ENCODE data around the gene DNAJB9. TPM values are rescaled to one million over a fixed set of nuclear protein-coding genes. Genes with fewer than 3 reads are reported as not detected.

The DNAJB9 gene
- total and polyA plus RNA-seq, 2 donors (not counting 1 experiment from before 2014, with no cell fraction given) = 8.3 to 52.4 TPM

- Histone ChIP-seq H4K20me1 (ENCODE audit: control insufficient read depth, extremely low read depth, insufficient read depth, low read length) (no peaks in the 10 kb centered on the region), H3K27me3 (ENCODE audit: control insufficient read depth, insufficient read depth, low read length) (no peaks in the 10 kb centered on the region), H3K36me3 (ENCODE audit: control insufficient read depth, insufficient read depth, low read length) (no peaks in the 10 kb centered on the region)
These were observed 14.5 kb downstream of the DNAJB9 start for GRCh38 chr7:108584211-108584610.

GRCh38 chr7:108585843-108586242, 16.2 kb downstream of the DNAJB9 start:
- Histone ChIP-seq H3K4me1 (ENCODE audit: control insufficient read depth, extremely low read depth, insufficient read depth, low read length) (no peaks in the 10 kb centered on the region), H2AFZ (ENCODE audit: low read length) (no peak overlapping the region), H4K20me1 (ENCODE audit: control insufficient read depth, extremely low read depth, insufficient read depth, low read length) (no peaks in the 10 kb centered on the region), H3K4me3 (replicated peaks in 1 of 4; ENCODE audit: control extremely low read depth in 1 of 4, insufficient read depth in 1 of 4, low read depth in 3 of 4, low read length in 4 of 4) (no peak overlapping the region), H3K9me3 (ENCODE audit: control insufficient read depth, insufficient read depth, low read depth, low read length) (no peaks in the 10 kb centered on the region), H3K27me3 (ENCODE audit: control insufficient read depth, insufficient read depth, low read length) (no peaks in the 10 kb centered on the region), H3K79me2 (ENCODE audit: control insufficient read depth, insufficient read depth, low read length) (no peaks in the 10 kb centered on the region), H3K4me2 (ENCODE audit: extremely low read depth, insufficient read depth, low read length) (no peak overlapping the region), H3K36me3 (ENCODE audit: control insufficient read depth, insufficient read depth, low read length) (no peaks in the 10 kb centered on the region), H3K27ac (ENCODE audit: insufficient read depth, low read length) (no peak overlapping the region), H3K9ac (ENCODE audit: insufficient read depth, low read length) (no peak overlapping the region)
- TF ChIP-seq EZH2 (IDR thresholded peaks at IDR 0.05; ENCODE audit: low read length, missing control alignments) (no peak), CTCF (conservative IDR thresholded peaks at IDR 0.05 in 1 of 2, IDR thresholded peaks at IDR 0.05 in 1 of 2; ENCODE audit: low read depth in 1 of 2, low read length in 2 of 2) (no peak)
- DNase-seq (ENCODE audit: low read depth in 2 of 2) = no peak

More at GRCh38 chr7:108584211-108584610, 14.5 kb downstream of the DNAJB9 start:
- no peaks in the 10 kb centered on the region for H3K4me1 ChIP-seq (ENCODE audit: control insufficient read depth, extremely low read depth, insufficient read depth, low read length)
- no peak overlapping the region for H3K4me2 ChIP-seq (ENCODE audit: extremely low read depth, insufficient read depth, low read length)
- no peaks in the 10 kb centered on the region for H3K9me3 ChIP-seq (ENCODE audit: control insufficient read depth, insufficient read depth, low read depth, low read length)
- H2AFZ ChIP-seq (ENCODE audit: low read length) = no peak overlapping the region
- no peak overlapping the region for H3K4me3 ChIP-seq (replicated peaks in 1 of 4; ENCODE audit: control extremely low read depth in 1 of 4, insufficient read depth in 1 of 4, low read depth in 3 of 4, low read length in 4 of 4)
- peak in 1 of 2 donors; percentile 13 for DNase-seq (ENCODE audit: low read depth in 2 of 2)
- TF ChIP-seq CTCF (conservative IDR thresholded peaks at IDR 0.05 in 1 of 2, IDR thresholded peaks at IDR 0.05 in 1 of 2; ENCODE audit: low read depth in 1 of 2, low read length in 2 of 2) = no peak
- TF ChIP-seq EZH2 (IDR thresholded peaks at IDR 0.05; ENCODE audit: low read length, missing control alignments) = no peak
- H3K9ac ChIP-seq (ENCODE audit: insufficient read depth, low read length) = no peak overlapping the region
- no peaks in the 10 kb centered on the region for H3K79me2 ChIP-seq (ENCODE audit: control insufficient read depth, insufficient read depth, low read length)
- H3K27ac ChIP-seq (ENCODE audit: insufficient read depth, low read length) = no peak overlapping the region

DNA sequence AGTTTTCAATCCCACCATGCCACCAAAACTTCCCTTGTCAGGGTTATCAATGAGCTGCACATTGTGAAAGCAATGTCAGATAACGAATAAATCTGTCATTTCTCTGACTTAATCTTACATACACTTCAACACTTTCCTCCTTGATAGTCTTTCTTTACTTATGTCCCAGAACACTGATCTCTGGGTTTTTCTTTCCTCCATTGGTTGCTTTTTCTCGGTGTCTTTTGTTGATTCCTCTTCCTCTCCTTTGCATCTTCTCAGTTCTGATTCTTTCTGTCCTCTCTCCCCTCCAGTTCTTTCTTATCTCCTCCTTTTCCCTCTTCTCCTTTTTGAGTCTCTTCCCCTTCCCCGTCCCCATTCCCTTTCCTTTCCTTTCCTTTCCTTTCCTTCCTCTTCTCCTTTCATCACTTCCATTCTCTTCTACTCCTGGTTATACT, 16.6 kb downstream of the DNAJB9 start:
- H3K9ac ChIP-seq (ENCODE audit: insufficient read depth, low read length) = no peak overlapping the region
- no peaks in the 10 kb centered on the region for H3K4me1 ChIP-seq (ENCODE audit: control insufficient read depth, extremely low read depth, insufficient read depth, low read length)
- H4K20me1 ChIP-seq (ENCODE audit: control insufficient read depth, extremely low read depth, insufficient read depth, low read length) = no peaks in the 10 kb centered on the region
- no peaks in the 10 kb centered on the region for H3K9me3 ChIP-seq (ENCODE audit: control insufficient read depth, insufficient read depth, low read depth, low read length)
- no peaks in the 10 kb centered on the region for H3K79me2 ChIP-seq (ENCODE audit: control insufficient read depth, insufficient read depth, low read length)
- H3K27me3 ChIP-seq (ENCODE audit: control insufficient read depth, insufficient read depth, low read length) = no peaks in the 10 kb centered on the region
- no peak overlapping the region for H3K4me3 ChIP-seq (replicated peaks in 1 of 4; ENCODE audit: control extremely low read depth in 1 of 4, insufficient read depth in 1 of 4, low read depth in 3 of 4, low read length in 4 of 4)
- no peak for TF ChIP-seq CTCF (conservative IDR thresholded peaks at IDR 0.05 in 1 of 2, IDR thresholded peaks at IDR 0.05 in 1 of 2; ENCODE audit: low read depth in 1 of 2, low read length in 2 of 2)
- no peak for TF ChIP-seq EZH2 (IDR thresholded peaks at IDR 0.05; ENCODE audit: low read length, missing control alignments)
- no peak for DNase-seq (ENCODE audit: low read depth in 2 of 2)
- H2AFZ ChIP-seq (ENCODE audit: low read length) = no peak overlapping the region
- no peaks in the 10 kb centered on the region for H3K36me3 ChIP-seq (ENCODE audit: control insufficient read depth, insufficient read depth, low read length)
- H3K4me2 ChIP-seq (ENCODE audit: extremely low read depth, insufficient read depth, low read length) = no peak overlapping the region
- no peak overlapping the region for H3K27ac ChIP-seq (ENCODE audit: insufficient read depth, low read length)
